ENCODE results near the gene NMNAT2. TPM values are rescaled to one million over a fixed set of nuclear protein-coding genes. Genes with fewer than 3 reads are reported as not detected.

The NMNAT2 gene
- total RNA-seq, 1 donor from 2014 or later = 0.50 TPM

DNA sequence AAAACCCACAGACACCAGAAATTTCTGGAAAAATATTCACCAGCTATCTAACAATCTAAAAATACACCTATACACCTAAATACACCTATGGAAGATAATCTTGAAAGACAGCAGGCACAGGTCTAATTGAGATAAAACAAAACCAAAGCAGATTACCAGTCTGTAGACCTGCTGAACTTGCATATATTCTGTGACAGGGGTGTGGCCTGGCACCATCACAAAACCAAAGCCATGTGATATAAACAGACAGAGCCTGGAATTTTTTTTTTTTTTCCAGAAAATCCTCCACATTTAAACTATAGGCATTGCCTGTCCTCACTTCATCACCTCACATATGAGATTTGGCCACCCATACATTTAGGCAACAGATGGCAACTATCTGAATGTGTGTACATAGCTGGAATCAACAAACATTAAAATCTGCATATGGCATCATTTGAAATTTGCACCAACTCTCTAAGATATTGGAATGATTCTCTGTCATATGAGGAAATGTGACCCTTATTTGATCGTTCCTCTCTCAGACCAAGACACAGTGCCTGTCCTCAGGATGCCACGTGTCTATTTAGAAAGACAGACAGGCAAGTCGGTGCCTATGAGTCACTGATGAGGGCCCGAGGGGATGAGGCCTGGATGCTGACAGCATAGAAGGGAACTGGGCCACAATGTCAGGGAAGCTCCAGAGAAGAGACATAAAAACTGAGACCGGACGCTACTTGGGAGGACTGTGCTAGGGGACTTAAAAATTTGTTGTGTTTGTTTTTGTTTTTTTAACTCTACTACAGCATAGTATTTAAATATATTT lies 32.6 kb downstream of the NMNAT2 start:
- no peaks in the 10 kb centered on the region for H3K36me3 Mint-ChIP-seq (ENCODE audit: low read depth, unreplicated experiment)
- no peak overlapping the region for H3K4me3 Mint-ChIP-seq (ENCODE audit: unreplicated experiment)
- H3K36me3 ChIP-seq (ENCODE audit: insufficient read depth, low read length) = no peaks in the 10 kb centered on the region
- no peak overlapping the region for H3K27ac ChIP-seq (ENCODE audit: low read depth, low read length)
- H2AFZ ChIP-seq (ENCODE audit: low read depth, low read length) = no peak overlapping the region
- H3K4me2 ChIP-seq (ENCODE audit: low read length) = no peak overlapping the region
- H3K27ac Mint-ChIP-seq (ENCODE audit: unreplicated experiment) = no peak overlapping the region
- no peaks in the 10 kb centered on the region for H3K9me3 ChIP-seq (ENCODE audit: insufficient read depth, low read depth, low read length)
- H3K79me2 ChIP-seq (ENCODE audit: insufficient read depth, low read length) = no peaks in the 10 kb centered on the region
- TF ChIP-seq EZH2 (IDR thresholded peaks at IDR 0.05; ENCODE audit: insufficient read depth, low read length) (no peak), CTCF (IDR thresholded peaks at IDR 0.05; ENCODE audit: insufficient read depth, low read depth, low read length) (no peak)
- peaks cover 3% of the 10 kb centered on the region for H3K9me3 Mint-ChIP-seq (ENCODE audit: unreplicated experiment)
- DNase-seq (ENCODE audit: low read depth) (no peak), FAIRE-seq (no peak)
- H3K27me3 Mint-ChIP-seq (ENCODE audit: low read depth, unreplicated experiment) = peaks cover 4% of the 10 kb centered on the region
- no peaks in the 10 kb centered on the region for H3K4me1 ChIP-seq (ENCODE audit: insufficient read depth, low read length)
- no peaks in the 10 kb centered on the region for H4K20me1 ChIP-seq (ENCODE audit: insufficient read depth, low read length)
- peaks cover 5% of the 10 kb centered on the region for H3K27me3 ChIP-seq (ENCODE audit: insufficient read depth, low read length)
- no peaks in the 10 kb centered on the region for H3K4me1 Mint-ChIP-seq (ENCODE audit: low read depth, unreplicated experiment)
- H3K4me3 ChIP-seq (ENCODE audit: insufficient read depth, low read depth, low read length) = no peak overlapping the region
- H3K9ac ChIP-seq (ENCODE audit: low read length) = no peak overlapping the region

DNA sequence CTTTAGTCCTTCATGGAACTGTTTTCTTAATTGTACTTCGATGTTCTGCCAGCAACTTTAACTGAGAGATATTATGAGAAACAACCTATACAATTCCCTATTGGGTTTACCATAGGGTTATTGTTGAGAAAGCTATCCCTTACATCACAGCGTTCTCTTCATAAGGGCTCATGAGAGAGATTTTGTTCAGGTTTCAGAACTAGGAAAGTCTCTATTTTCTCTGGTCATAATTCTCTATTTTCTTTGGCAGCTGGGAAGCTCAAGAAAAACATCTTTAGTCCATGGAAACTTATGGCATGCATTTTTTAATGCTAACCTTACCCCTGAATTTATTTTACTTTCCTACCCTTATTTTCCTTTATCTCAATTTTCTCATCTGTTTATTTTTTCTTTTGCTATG lies 38.2 kb downstream of the NMNAT2 start:
- TF ChIP-seq EZH2 (IDR thresholded peaks at IDR 0.05; ENCODE audit: insufficient read depth, low read length) = no peak
- no peak for TF ChIP-seq CTCF (IDR thresholded peaks at IDR 0.05; ENCODE audit: insufficient read depth, low read depth, low read length)
- Mint-ChIP-seq H3K4me1 (ENCODE audit: low read depth, unreplicated experiment) (no peaks in the 10 kb centered on the region), H3K36me3 (ENCODE audit: low read depth, unreplicated experiment) (no peaks in the 10 kb centered on the region), H3K9me3 (ENCODE audit: unreplicated experiment) (peaks cover 3% of the 10 kb centered on the region), H3K4me3 (ENCODE audit: unreplicated experiment) (no peak overlapping the region), H3K27ac (ENCODE audit: unreplicated experiment) (no peak overlapping the region), H3K27me3 (ENCODE audit: low read depth, unreplicated experiment) (no peaks in the 10 kb centered on the region)
- Histone ChIP-seq H3K36me3 (ENCODE audit: insufficient read depth, low read length) (no peaks in the 10 kb centered on the region), H3K4me1 (ENCODE audit: insufficient read depth, low read length) (no peaks in the 10 kb centered on the region), H3K4me2 (ENCODE audit: low read length) (no peak overlapping the region), H3K4me3 (ENCODE audit: insufficient read depth, low read depth, low read length) (no peak overlapping the region), H4K20me1 (ENCODE audit: insufficient read depth, low read length) (no peaks in the 10 kb centered on the region), H3K27me3 (ENCODE audit: insufficient read depth, low read length) (no peaks in the 10 kb centered on the region), H3K27ac (ENCODE audit: low read depth, low read length) (no peak overlapping the region), H2AFZ (ENCODE audit: low read depth, low read length) (no peak overlapping the region), H3K9ac (ENCODE audit: low read length) (no peak overlapping the region), H3K9me3 (ENCODE audit: insufficient read depth, low read depth, low read length) (no peaks in the 10 kb centered on the region), H3K79me2 (ENCODE audit: insufficient read depth, low read length) (no peaks in the 10 kb centered on the region)
- no peak for DNase-seq (ENCODE audit: low read depth)
- no peak for FAIRE-seq

DNA sequence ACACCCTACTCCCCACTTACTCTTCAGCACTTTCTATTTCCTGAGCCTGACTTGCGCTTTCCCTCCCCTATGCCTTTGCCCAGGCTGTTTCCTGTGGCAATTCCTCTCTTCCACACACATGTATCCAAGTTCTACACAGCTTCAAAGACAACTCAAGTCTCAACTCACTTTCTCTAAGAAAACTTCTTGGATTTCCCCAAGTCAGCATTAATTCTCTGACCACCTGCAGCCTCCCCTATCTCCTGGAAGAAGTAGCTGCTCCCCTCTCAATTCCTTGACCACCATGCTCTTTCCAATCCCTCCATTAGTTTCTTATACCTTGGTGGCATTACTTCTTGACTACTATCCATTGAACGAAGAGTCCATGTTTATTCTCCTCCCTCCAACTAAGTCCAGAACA lies 42.8 kb downstream of the NMNAT2 start:
- H3K27me3 ChIP-seq (ENCODE audit: insufficient read depth, low read length) = peaks cover 2% of the 10 kb centered on the region
- no peaks in the 10 kb centered on the region for H3K9me3 ChIP-seq (ENCODE audit: insufficient read depth, low read depth, low read length)
- TF ChIP-seq CTCF (IDR thresholded peaks at IDR 0.05; ENCODE audit: insufficient read depth, low read depth, low read length) = no peak
- TF ChIP-seq EZH2 (IDR thresholded peaks at IDR 0.05; ENCODE audit: insufficient read depth, low read length) = no peak
- no peak overlapping the region for H3K4me3 ChIP-seq (ENCODE audit: insufficient read depth, low read depth, low read length)
- Mint-ChIP-seq H3K4me1 (ENCODE audit: low read depth, unreplicated experiment) (peaks cover 1% of the 10 kb centered on the region), H3K27me3 (ENCODE audit: low read depth, unreplicated experiment) (peaks cover 11% of the 10 kb centered on the region), H3K36me3 (ENCODE audit: low read depth, unreplicated experiment) (no peaks in the 10 kb centered on the region), H3K27ac (ENCODE audit: unreplicated experiment) (no peak overlapping the region), H3K9me3 (ENCODE audit: unreplicated experiment) (no peaks in the 10 kb centered on the region), H3K4me3 (ENCODE audit: unreplicated experiment) (no peak overlapping the region)
- no peaks in the 10 kb centered on the region for H3K4me1 ChIP-seq (ENCODE audit: insufficient read depth, low read length)
- H3K4me2 ChIP-seq (ENCODE audit: low read length) = no peak overlapping the region
- no peak overlapping the region for H3K9ac ChIP-seq (ENCODE audit: low read length)
- FAIRE-seq = no peak
- H3K79me2 ChIP-seq (ENCODE audit: insufficient read depth, low read length) = no peaks in the 10 kb centered on the region
- no peaks in the 10 kb centered on the region for H3K36me3 ChIP-seq (ENCODE audit: insufficient read depth, low read length)
- DNase-seq (ENCODE audit: low read depth) = no peak
- H3K27ac ChIP-seq (ENCODE audit: low read depth, low read length) = no peak overlapping the region
- no peak overlapping the region for H2AFZ ChIP-seq (ENCODE audit: low read depth, low read length)
- no peaks in the 10 kb centered on the region for H4K20me1 ChIP-seq (ENCODE audit: insufficient read depth, low read length)
